Measurements from ENCODE around the gene TRIM44.
"Not testable (repeated sequence)": the region's sequence is repeated elsewhere in the genome, so short reads cannot be mapped to it uniquely, and the experiment has no call there.

Gene TRIM44

GRCh38 chr11:35676611-35676965, 14.0 kb downstream of the TRIM44 start:
- DNase-seq, result no peak

GRCh38 chr11:35677904-35678303, 15.3 kb downstream of the TRIM44 start:
- no peak for DNase-seq

GRCh38 chr11:35678471-35678870, 15.9 kb downstream of the TRIM44 start:
- DNase-seq, result no peak

- DNase-seq, result no peak
These were observed 16.4 kb downstream of the TRIM44 start for GRCh38 chr11:35678975-35679374.

GRCh38 chr11:35680506-35680905, 17.9 kb downstream of the TRIM44 start:
- no peak for DNase-seq

- no peak for DNase-seq
These were observed 18.7 kb downstream of the TRIM44 start for GRCh38 chr11:35681163-35681767.

- DNase-seq, result no peak
These were observed 19.9 kb downstream of the TRIM44 start for GRCh38 chr11:35682230-35683173.

- no peak for DNase-seq
These were observed 21.3 kb downstream of the TRIM44 start for GRCh38 chr11:35683728-35684339.

- DNase-seq, result no peak
These were observed 25.4 kb downstream of the TRIM44 start for GRCh38 chr11:35688023-35688422.

GRCh38 chr11:35689081-35689996, 26.8 kb downstream of the TRIM44 start:
- DNase-seq, result no peak

- no peak for DNase-seq
These were observed 39.6 kb downstream of the TRIM44 start for GRCh38 chr11:35702126-35702525.

- no peak for DNase-seq
These were observed 46.8 kb downstream of the TRIM44 start for GRCh38 chr11:35709376-35709775.

GRCh38 chr11:35711173-35711910, 48.8 kb downstream of the TRIM44 start:
- DNase-seq, result no peak

GRCh38 chr11:35711924-35712323, 49.3 kb downstream of the TRIM44 start:
- DNase-seq, result no peak

- DNase-seq, result no peak
These were observed 50.0 kb downstream of the TRIM44 start for GRCh38 chr11:35712533-35712932.

- no peak for DNase-seq
These were observed 52.5 kb downstream of the TRIM44 start for GRCh38 chr11:35714882-35715627.

- DNase-seq, result not testable (repeated sequence)
These were observed 53.1 kb downstream of the TRIM44 start for GRCh38 chr11:35715677-35716076.

- no peak for DNase-seq
These were observed 54.5 kb downstream of the TRIM44 start for GRCh38 chr11:35717043-35717442.

- DNase-seq, result no peak
These were observed 54.9 kb downstream of the TRIM44 start for GRCh38 chr11:35717520-35717919.

GRCh38 chr11:35721651-35722282, 59.2 kb downstream of the TRIM44 start:
- no peak for DNase-seq

GRCh38 chr11:35722641-35723040, 60.1 kb downstream of the TRIM44 start:
- no peak for DNase-seq
